ENCODE results near the gene HERC4.
"Not testable (repeated sequence)": the region's sequence is repeated elsewhere in the genome, so short reads cannot be mapped to it uniquely, and the experiment has no call there.

The HERC4 gene

DNA sequence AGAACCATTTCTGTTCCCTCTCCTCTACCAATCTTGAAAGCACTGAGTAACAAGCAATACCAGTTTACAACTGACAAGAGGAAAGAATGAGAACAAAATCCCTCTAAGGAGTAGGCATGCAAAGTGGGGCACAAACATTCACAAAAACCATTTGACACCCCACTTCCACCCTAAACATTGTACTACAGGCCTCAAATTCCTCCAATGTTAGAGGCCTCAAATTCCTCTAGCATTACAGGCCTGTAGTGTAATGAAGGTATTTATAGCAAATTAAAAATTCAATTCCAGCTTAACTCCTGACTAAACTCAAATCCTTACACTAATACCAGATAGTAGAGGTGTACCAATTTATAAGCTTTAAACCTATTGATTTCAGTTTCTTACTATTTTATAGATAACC lies 105.2 kb downstream of the HERC4 start:
- no peak for DNase-seq (ENCODE audit: low read depth, low spot score)

DNA sequence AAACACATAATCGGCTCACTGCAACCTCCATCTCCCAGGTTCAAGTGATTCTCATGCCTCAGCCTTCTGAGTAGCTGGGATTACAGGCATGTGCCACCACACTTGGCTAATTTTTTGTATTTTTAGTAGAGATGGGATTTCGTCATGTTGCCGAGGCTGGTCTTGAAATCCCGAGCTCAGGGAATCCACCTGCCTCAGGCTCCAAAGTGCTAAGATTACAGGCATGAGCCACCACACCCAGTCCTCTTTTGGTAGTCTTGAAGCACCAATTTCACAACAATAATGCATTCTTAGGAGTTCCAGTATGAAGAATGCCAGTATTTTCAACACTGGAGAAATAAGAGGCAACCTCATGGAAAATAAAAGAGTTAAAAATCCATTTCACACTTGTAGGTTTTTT lies 109.0 kb downstream of the HERC4 start:
- not testable (repeated sequence) for DNase-seq (ENCODE audit: low read depth, low spot score)

DNA sequence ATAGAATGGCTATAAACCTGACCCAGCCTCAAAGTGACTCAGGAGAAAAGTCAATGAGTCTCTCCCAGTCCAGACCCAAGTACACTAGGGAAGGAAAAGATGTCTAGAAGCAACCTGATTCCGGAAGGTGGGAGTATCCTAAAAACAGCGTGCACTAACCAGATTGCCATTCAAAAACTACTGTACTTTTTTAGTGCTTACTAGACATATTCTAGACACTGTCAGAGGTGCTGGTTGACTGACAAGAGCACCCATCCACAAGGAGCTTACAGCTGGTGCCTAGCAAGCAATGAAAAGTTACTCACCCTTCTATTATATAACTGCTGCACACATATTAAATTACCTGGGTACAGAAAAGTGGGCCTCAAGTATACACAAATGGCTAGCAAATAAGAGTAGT lies 109.6 kb downstream of the HERC4 start:
- DNase-seq (ENCODE audit: low read depth, low spot score) = no peak

DNA sequence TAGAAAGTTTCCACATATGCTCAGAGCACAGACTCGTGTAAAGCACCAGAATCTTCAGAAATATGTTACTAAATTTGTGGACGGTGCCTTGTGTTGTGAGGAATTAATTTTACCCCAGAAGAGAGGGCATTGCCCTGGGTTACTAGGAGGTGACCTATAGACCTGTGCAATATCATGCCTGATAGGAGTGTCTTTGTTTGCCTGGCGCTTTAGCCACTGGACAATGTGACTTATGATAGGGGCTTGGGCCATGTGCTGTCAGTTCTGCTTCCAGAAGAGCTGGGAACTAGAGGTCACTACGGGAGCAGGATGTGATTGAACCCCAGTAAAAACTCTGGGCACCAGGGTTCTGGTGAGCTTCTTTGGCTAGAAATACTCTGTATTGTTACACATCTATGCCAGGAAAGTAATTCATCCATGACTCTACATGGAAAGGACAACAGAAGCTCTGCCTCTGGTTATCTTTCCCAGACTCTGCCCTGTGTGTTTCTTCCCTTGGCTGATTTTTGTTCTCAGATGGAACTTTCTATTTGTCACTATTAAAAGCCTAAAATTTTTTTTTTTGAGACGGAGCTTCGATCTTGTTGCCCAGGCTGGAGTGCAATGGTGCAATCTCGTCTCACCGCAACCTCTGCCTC lies 115.1 kb downstream of the HERC4 start:
- no peak for DNase-seq (ENCODE audit: low read depth, low spot score)

DNA sequence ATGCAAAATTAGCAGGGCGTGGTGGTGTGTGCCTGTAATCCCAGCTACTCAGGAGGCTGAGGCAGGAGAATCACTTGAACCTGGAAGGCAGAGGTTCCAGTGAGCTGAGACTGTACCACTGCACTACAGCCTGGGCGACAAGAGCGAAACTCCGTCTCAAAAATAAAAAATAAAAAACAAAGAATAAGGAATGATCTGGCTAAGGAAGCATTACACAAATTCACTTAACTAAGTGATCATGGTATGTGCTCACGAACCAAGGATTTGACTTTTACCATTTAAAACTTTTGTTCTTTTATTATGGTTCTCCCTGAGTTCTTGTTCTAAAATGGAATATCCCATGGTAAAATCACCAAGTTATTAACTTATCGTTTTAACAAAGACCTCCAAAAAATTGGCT lies 119.5 kb downstream of the HERC4 start:
- no peak for DNase-seq (ENCODE audit: low read depth, low spot score)

DNA sequence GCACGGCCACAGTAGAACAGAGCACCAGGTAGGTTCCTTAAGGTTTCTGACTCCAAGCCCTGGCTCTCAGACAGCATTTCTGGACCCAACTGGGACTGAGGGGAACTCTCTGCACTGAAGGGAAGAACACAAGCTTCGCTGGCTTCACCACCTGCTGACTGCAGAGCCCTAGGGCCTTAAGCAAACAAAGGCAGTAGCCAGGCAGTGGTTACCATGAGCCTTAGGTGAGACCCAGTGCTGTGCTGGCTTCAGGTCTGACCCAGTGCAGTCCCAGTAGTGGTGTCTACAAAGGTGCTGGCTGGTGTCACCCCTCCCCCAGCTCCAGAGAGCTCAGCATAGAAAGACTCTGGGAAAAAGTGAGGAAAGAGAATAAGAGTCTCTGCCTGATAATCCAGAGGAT lies 131.2 kb downstream of the HERC4 start:
- DNase-seq (ENCODE audit: low read depth, low spot score) = no peak

DNA sequence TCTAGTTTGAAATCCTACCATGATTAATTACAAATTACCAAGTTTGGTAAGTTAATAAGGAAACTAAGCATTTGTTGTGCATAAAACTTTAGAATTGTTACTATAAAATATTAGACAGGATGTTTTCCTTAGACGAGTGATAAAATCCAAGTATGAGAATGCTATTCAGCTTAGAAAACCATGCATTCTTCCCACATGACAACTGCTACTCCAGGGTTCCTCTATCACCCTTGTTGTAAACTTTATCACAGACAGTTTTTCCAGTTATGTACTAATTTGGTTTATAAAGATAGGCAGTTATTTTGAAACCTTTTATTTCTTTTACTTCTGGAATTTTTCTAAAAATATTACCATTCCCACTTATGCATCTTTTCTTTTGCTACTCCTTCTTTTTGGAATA lies 138.7 kb downstream of the HERC4 start:
- DNase-seq (ENCODE audit: low read depth, low spot score) = no peak

DNA sequence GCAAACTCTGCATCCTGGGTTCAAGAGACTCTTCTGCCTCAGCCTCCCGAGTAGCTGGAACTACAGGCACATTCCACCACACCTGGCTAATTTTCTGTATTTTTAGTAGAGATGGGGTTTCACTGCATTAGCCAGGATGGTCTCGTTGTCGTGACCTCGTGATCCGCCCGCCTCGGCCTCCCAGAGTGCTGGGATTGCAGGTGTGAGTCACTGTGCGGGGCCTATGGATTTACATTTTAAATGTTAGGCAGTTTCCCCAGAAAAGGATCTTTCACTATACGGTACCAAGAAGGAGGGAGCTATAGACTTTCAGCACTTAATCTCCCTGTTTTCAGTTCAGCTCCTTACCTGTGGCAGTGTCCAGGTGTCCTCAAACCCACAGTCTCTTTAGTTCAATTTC lies 139.9 kb downstream of the HERC4 start:
- no peak for DNase-seq (ENCODE audit: low read depth, low spot score)

DNA sequence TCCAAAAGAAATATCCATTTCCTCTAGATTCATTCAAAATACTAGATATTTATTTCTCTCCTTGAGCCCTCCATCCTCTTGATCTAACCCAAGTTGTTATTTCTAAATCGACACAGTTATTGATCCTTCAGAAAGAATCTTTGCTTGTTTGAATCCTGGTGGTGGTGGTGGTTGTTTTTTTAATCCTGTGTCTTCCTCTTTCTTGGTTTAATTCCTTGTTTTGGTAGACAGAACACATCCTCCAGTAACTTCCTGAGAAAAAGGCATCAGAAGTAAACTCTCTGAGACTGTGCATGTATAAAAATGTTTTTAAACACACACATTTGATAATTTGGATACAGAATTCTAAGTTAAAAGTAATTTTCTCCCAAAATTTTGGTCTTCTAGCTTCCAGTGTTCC lies 140.7 kb downstream of the HERC4 start:
- DNase-seq (ENCODE audit: low read depth, low spot score) = no peak

DNA sequence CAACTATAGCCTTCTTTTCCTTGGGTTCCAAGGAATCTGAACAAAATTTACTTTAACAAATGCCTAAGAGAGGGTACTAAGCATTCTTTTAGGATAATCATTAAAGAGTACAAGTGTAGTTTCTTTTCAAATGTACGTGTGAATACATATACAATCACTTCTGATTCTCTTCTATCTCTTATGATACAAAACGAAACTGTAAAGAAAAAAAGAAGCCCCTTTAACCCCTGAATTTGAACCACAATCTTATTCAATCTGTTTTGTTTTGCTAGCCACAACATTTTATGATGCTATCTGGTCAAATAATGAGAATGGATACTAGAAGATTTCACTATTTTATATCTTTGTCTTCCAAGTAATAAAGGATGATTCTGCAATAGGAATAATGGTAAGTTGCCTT lies 141.9 kb downstream of the HERC4 start:
- no peak for DNase-seq (ENCODE audit: low read depth, low spot score)

DNA sequence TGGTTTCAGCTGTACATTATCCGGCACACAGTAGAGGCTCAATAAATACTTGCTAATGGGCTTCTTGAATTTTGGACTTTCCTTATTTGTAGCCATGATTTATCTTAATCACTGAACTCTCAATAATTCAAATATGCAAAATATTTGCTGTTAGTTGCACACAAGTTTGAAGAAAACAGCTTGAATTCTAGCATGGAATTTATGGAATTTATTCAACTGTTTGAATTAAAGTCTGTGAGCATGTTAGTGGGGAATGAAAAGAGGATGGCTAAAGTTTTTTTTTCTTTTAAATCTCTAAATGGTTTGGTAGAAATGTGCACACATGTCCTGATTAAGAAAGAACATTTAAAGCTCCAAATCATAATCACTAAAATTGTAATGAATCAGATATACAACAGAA lies 148.1 kb downstream of the HERC4 start:
- no peak for DNase-seq (ENCODE audit: low read depth, low spot score)

DNA sequence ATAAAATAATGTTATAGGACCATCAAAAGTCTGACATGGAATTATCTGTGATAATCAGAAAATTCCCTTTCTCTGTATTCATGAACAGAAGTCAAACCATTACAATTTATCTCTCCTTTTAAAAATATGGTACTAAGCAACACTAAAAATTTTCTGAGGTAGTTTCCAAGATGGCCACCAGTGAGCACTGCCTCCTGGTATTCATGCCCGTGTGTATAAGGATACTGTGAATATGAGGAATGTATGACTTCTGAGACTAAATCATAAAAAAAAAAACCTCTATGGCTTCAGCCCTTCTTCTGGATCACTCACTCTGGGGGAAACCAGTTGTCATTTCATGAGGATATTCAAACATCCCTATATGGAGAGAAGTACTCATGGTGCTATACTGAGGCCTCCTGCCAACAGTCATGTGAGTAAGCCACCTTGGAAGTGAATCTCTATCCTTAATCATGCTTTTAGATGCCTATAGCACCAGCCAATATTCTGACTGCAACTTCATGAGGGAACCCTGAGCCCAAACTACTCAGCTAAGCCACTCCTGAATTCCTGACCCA lies 149.6 kb downstream of the HERC4 start:
- no peak for DNase-seq (ENCODE audit: low read depth, low spot score)

DNA sequence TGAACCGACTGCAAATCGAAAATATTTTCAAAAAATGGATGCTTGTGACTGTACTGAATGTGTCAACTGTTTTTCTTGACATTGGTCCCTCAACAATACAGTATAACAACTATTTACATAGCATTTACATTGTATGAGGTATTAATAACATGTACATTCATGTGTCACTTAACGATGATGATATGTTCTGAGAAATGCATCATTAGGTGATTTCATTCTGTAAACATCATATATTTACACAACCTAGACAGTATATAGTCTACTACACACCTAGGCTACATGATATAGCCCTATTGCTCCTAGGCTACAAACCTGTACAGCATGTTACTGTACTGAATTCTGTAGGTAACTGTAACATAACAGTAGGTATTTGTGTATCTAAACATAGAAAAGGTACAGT lies 150.9 kb downstream of the HERC4 start:
- no peak for DNase-seq (ENCODE audit: low read depth, low spot score)

DNA sequence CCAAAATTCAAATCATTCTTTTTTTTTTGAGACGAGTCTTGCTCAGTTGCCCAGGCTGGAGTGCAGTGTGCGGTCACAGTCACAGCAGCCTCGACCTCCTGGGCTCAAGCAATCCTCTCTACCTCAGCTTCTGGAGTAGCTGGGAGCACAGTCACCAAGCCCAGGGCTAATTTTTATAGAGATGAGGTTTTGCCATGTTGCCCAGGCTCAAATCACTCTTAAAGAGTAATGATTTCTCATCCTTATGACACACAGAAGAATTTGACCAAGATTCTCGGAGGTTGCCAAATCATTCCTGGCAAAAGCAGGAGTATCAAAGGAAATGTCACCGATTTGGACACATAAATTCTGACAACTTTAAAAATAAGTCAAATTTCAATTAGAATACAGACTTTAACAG lies 151.5 kb downstream of the HERC4 start:
- no peak for DNase-seq (ENCODE audit: low read depth, low spot score)

DNA sequence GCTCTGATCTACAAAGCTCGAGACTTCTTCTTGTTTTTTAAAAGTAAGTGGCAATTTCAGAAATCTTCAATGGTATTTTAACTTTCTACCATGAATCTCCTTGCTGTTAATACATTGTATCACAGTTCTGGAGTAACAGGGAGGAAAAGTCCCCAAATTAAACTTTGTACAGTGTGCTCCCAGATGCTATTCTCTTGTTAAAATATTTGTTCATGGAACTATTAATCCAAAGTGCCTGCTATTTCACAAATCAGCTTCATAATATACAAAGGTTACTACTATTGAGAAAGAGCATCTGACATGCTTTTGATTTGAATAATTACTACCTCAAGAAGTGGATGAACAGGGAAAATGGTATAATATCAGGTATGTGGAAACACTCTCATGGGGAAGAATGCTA lies 154.0 kb downstream of the HERC4 start:
- no peak for DNase-seq (ENCODE audit: low read depth, low spot score)

DNA sequence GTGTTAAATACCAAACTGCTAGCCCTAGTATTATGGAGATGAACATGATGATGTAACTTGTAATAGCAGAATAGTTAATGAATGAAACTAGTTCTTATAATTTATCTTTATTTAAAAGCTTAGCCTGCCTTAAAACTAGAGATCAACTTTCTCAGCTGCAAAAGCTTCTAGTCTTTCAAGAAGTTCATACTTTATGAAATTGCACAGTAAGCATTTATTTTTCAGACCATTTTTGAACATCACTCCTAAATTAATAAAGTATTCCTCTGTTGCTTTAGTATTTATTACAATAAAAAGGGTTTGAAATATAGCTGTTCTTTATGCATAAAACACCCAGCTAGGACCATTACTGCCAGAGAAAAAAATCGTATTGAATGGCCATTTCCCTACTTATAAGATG lies 157.4 kb downstream of the HERC4 start:
- no peak for DNase-seq (ENCODE audit: low read depth, low spot score)

DNA sequence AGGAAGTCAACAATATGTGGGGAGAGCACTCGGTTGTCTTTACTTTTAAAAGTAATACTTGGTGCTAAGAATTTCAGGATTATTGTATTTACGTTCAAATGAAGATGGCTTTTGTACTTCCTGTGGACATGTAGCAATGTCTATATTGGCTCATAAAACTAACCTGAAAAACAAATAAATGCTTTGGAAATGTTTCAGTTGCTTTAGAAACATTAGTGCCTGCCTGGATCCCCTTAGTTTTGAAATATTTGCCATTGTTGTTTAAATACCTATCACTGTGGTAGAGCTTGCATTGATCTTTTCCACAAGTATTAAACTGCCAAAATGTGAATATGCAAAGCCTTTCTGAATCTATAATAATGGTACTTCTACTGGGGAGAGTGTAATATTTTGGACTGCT lies 157.9 kb downstream of the HERC4 start:
- DNase-seq (ENCODE audit: low read depth, low spot score) = no peak

DNA sequence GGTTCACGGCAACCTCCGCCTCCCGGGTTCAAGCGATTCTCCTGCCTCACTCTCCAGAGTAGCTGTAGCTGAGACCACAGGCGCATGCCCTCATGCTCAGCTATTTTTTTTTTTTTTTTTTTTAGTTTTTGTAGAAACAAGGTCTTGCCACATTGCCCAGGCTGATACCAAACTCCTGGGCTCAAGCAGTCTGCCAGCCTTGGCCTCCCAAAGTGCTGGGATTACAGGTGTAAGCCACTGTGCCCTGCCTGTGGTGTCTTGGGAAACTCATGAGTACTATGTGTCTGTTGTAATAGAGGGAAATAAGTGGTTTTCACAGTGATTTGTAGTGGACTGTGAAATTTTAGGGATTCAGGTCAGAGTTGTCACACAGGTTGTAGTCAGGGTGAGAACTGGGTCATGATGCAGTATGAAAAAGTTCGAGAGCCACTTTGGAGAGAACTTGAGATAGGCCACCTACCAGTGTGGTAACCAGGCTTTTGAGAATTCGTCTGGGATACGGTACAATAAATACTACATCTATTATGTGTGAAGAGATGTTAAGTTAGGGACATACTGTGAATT lies 160.2 kb downstream of the HERC4 start:
- DNase-seq (ENCODE audit: low read depth, low spot score) = no peak

DNA sequence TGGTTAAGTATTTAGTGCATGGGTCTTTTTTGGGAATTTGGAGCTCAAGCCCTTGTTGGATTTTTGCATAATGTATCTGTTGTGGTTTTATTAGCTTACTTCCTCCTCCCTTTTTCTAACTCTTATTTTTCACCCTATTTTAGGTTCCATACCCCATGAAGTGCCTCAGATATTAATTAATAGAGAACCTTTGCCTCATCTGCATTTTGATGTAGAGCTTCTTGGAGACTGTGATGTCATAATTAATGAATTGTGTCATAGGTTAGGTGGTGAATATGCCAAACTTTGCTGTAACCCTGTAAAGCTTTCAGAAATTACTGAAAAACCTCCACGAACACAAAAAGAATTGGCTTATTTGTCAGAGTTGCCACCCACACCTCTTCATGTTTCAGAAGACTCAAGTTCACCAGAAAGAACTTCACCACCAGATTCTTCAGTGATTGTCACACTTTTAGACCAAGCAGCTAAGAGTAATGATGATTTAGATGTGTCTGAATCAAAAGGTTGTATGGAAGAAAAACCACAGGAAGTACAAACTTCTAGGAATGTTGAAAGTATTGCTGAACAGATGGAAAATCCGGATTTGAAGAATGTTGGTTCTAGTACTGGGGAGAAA lies 162.6 kb downstream of the HERC4 start:
- DNase-seq (ENCODE audit: low read depth, low spot score) = no peak

DNA sequence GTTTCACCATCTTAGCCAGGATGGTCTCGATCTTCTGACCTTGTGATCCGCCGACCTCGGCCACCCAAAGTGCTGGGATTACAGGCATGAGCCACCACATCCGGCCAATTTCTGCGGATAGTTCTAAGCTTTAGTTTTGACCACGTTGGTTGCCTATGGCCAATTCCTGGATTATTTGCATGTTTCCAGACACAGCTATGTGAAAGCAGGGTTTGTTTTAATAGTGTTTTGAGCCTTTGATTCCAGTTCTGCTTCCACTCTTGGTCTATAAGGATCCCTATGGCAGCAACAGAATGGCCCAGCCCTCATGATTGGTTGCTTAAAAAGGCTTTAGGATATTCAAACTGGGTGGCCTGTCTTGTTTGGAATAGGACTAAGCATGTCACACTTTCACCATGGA lies 171.5 kb downstream of the HERC4 start:
- no peak for DNase-seq (ENCODE audit: low read depth, low spot score)

DNA sequence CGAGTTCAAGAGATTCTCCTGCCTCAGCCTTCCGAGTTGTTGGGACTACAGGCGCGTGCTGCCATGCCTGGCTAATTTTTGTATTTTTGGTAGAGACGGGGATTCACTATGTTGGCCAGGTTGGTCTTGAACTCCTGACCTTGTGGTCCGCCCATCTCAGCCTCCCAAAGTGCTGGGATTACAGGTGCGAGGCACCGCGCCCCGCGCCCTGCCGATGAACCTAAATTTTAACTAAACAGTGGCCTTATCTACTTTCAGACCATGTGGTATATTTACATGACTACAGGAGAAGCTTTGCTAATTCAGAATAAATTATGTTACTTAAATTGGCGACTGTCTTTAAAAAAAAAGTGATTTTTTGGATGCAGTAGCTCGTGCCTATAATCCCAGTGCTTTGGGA lies 181.4 kb downstream of the HERC4 start:
- DNase-seq (ENCODE audit: low read depth, low spot score) = no peak

DNA sequence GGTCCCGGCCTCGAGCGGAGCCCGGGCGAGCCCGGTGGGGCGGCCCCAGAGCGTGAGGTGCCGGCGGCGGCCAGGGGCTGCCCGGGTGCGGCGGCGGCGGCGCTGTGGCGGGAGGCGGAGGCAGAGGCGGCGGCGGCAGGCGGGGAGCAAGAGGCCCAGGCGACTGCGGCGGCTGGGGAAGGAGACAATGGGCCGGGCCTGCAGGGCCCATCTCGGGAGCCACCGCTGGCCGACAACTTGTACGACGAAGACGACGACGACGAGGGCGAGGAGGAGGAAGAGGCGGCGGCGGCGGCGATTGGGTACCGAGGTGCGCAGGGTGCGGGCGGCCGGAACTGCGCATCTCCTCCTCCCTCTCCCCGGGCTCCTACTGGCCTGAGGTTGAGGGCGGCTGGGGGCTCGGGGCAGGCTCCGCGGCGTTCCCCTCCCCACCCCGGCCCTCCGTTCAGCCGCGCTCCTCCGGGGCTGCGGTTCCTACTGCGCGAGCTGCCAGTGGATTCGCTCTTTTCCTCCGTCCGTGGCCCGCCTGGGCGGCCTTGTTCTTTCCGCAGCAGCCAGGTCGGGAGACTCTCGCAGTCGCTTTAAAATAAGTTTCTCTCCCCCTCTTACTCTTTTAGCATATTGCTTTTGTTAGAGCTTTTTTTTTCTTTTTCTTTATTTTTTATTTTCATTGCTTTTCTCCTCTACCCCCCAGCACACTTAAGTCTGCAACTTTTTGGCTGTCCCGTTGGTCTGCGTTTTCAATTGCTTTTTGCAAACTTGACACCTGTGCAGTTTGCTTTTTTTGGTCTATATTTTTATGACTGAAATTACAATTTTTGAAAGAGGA lies 190.0 kb downstream of the HERC4 start:
- DNase-seq (ENCODE audit: low read depth, low spot score) = peak; percentile 56
